NCI-H69 (cell line): ENCODE results near the gene PCGF3.

ENCODE experiments used
- DNase-seq: peaks from one replicate; lab custom pipeline; 2025; lab: John Stamatoyannopoulos, UW

Gene PCGF3, protein sequence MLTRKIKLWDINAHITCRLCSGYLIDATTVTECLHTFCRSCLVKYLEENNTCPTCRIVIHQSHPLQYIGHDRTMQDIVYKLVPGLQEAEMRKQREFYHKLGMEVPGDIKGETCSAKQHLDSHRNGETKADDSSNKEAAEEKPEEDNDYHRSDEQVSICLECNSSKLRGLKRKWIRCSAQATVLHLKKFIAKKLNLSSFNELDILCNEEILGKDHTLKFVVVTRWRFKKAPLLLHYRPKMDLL

DNA sequence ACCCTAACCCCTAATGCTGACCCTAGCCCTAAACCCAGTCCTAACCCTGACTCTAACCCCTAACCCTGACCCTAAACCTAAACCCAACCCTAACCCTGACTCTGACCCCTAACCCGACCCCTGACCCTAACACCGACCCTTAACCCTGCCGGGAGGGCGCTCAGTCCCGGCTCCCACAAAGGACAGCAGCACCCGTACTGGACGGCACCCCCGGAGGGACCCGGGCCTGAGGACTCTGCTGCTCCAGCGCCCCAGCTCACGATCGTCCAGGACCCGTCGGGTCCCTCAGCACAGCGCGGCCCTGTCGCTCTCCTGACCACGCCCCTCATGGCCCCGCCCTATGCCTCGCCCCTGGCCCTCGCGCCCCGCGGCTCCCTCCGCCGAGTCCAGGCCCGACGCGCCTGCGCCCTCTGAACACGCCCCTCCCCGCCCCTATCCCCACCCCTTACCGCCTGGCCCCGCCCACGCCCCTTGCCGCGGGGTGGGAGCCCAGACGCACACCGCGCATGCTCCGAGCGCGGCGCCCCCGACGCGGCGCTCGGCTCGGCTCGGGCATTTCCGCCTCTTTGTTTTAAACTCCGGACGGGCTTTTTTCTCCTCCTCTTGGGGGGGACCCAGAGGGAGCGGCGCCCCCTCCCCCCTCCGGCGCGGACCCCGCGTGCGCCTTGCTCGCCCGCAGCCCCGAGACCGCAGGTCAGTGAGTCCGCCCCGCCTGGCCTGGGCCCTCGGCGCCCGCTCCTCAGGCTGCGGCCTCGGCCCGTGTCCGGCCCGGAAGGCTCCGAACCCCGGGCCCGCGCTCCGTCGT, at the start of gene PCGF3:
PCGF3 (plus strand) TSS at position 555 of the 805 bp plus-strand sequence. CDS start 27,849 bp downstream, outside the sequence.
- peak; percentile 92 for DNase-seq

DNA sequence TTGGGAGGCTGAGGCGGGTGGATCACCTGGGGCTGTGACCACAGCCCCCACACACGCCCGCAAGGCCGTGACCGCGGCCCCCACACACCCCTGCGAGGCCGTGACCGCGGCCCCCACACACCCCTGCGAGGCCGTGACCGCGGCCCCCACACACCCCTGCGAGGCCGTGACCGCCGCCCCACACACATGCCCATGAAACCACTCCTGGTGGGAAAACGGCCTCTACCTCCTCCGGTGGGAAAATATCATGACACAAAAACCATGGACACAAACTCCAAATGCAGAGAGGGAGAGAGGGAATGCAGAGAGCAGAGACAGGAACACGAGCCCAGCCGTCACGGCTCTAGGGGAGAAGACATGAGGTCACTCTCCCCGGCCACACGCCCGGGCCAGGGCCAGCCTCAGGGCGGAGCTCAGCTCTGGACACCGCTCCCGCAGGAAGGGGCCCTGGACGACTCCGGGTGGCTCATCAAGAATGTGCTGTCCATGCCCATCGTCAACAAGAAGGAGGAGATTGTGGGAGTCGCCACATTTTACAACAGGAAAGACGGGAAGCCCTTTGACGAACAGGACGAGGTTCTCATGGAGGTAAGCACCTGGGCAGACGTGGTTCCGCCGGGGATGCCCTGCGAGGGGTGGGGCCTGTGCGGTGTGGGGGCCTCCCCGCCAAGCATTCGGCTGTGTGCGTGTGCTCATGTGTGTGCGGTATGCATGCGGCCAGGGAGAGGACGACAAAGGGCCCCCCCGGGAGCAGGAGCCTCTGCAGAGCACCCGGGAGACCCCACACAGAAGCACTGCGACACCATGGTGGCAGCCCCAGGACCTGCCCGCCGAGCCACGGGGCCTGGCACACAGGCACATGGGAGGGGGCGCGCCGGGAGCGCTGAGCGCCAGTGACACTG, 48.9 kb upstream of the PCGF3 start:
- DNase-seq = no peak

DNA sequence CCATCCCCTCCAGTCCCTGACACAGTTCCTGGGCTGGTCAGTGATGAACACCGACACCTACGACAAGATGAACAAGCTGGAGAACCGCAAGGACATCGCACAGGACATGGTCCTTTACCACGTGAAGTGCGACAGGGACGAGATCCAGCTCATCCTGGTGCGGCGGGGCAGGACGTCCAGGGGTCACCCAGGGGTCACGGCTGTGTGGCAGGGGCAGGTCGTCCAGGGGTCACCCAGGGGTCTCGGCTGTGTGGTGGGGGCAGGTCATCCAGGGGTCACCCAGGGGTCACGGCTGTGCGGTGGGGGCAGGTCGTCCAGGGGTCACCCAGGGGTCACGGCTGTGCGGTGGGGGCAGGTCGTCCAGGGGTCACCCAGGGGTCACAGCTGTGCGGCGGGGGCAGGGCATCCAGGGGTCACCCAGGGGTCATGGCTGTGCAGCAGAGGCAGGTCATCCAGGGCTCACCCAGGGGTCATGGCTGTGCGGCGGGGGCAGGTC, 48.2 kb upstream of the PCGF3 start:
- DNase-seq = no peak

DNA sequence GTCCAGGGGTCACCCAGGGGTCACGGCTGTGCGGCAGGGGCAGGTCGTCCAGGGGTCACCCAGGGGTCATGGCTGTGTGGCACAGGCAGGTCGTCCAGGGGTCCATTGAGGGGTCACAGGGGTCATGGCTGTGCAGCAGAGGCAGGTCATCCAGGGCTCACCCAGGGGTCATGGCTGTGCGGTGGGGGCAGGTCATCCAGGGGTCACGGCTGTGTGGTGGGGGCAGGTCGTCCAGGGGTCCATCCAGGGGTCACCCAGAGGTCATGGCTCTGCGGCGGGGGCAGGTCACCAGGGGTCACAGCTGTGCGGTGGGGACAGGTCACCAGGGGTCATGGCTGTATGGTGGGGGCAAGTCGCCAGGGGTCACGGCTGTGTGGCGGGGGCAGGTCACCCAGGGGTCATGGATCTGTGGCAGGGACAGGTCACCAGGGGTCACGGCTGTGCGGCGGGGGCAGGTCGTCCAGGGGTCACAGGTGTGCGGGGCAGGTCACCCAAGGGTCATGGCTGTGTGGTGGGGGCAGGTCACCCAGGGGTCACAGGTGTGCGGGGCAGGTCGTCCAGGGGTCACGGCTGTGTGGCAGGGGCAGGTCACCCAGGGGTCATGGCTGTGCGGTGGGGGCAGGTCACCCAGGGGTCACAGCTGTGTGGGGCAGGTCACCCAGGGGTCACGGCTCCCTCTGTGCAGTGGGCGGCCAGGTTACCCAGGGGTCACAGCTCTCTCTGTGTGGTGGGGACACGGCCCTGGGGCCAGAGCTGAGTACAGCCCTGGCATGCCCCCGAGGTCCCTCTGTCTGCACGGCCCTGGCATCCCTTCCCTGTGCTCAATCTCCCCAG, 47.6 kb upstream of the PCGF3 start:
- DNase-seq = no peak

DNA sequence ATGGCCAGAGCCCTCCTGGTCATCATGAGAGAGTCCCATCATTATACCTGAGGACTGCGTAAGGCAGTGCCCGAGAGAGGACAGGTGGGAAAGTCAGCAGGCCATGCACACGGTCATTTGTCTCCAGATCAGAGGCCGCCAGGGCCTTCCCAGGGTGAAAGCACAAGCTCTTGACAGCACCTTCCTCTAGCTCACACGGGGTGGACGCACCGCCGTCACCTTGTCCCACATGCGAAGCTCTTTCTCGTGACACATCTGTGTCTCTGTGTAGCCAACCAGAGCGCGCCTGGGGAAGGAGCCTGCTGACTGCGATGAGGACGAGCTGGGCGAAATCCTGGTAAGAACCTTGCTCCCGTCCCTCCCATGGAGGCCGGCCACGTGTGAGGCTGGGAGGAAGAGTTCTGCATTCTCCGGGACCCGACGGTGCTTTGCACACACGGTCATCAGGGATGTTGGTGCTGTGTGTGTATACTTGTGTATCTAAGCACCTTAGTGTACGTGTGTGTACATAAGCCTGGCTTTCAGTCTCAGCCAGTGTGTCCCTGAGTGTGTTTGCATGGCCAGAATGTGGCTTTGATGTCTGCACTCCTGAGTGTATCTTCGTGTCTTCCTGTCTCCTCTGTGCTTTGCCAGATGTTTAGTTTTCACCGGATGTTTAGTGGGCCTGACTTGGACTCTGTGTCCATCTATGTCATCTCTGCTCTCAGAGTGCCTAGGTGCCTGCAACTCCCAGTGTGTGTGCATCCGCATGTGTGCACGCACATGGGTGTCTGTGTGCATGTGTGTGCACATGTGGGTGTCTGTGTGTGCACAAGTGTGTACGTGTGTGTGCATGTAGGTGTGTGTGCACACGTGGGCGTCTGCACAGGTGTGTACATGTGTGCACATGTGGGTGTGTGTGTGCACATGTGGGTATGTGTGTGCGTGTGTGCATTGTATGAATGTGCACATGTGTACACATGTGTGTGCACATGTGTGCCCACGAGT, 46.7 kb upstream of the PCGF3 start:
- no peak for DNase-seq

DNA sequence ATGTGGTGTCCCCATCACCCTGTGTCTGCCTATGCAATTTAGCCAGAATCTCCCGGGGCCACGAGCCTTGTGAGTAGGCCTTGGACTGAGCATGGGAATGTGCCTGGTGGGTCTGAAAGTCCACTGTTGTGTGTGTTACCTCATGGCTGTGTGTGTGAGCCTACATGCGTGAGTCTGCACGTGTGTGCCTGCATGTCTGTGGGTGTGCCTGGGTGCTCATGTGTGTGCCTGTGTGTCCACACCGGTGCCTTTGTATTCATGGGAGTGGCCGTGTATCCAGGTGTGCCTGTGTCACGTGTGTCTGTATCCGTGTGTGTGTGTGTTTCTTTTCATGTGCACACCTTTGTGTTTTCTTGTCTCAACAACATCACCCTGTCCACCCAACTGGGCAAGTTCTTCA, 45.8 kb upstream of the PCGF3 start:
- DNase-seq = no peak

DNA sequence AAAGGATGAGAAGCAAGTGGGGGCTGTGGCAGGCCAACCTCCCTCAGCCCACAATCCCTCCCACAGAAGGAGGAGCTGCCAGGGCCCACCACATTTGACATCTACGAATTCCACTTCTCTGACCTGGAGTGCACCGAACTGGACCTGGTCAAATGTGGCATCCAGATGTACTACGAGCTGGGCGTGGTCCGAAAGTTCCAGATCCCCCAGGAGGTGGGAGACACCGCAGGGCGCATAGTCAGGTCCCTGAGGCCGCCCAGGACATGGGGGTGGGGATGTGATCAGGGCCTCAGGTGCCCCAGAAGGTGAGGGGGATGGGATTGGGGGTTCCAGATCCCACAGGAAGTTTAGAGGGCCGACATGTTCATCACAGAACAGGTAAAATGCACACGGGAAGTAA, 45.2 kb upstream of the PCGF3 start:
- DNase-seq = no peak

DNA sequence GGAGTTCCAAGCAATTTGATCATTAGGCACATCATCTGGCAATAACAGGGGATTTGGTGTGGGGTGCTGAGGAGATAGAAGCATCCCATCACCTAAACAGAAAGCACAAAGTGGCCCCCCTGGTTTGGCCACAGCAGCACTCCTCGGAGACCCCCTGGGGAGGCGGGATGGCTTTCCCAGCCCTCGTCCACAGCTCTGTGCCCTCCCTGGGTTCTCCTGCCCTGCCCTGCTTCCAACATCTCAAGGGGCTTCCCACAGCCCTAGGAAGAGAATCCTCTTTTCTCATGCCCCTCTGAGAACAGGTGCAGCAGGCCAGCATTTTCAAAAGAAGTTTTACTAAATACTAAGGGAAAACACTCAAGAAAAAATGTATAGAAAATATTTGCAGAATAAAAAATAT, 44.4 kb upstream of the PCGF3 start:
- DNase-seq = no peak

DNA sequence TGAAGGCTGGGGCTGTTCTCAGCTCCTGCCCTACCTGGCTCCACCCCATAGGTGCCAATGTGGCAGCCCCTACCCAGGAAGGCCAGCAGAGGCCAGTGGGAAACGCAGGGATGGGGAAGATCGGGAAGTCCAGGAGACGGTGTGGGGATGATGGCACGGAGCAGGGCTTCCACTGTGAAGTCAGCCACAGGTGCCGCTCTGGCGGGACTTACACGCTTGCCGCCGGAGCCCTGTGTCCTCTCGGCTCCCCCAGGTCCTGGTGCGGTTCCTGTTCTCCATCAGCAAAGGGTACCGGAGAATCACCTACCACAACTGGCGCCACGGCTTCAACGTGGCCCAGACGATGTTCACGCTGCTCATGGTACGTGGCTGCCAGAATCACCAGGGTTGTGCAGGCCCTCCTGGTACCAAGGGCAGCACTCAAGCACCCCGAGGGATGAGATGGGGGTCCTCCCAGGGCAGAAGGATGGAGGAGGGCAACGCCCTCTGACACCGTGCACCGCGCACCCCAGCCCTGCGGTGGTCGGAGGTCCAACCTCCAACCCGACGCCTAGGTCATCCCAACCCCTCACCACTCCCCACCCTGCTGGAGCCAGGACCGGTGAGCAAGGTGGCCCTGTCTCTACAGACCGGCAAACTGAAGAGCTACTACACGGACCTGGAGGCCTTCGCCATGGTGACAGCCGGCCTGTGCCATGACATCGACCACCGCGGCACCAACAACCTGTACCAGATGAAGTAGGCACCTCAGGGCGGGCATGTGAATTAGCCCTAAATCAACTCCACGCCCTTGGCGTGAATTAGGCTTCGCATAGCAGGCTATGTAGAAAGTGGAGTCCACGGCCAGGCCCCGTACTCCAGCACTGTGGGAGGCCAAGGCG, 43.5 kb upstream of the PCGF3 start:
- DNase-seq = no peak

DNA sequence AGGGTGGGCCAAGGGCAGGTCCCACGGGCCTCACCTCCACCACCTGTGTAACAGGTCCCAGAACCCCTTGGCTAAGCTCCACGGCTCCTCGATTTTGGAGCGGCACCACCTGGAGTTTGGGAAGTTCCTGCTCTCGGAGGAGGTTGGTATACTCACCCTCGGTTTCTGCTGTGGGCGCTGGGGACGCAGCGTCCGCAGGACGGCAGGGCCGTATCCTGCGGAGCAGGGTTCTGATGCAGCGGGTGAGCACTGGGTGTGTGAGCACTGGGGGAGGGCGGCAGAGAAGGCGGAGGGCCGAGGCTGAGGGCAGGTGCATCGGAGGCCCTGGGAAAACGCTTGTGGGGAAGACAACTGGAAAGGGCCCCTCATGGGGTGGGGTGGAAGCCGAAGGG, 42.6 kb upstream of the PCGF3 start:
- no peak for DNase-seq

DNA sequence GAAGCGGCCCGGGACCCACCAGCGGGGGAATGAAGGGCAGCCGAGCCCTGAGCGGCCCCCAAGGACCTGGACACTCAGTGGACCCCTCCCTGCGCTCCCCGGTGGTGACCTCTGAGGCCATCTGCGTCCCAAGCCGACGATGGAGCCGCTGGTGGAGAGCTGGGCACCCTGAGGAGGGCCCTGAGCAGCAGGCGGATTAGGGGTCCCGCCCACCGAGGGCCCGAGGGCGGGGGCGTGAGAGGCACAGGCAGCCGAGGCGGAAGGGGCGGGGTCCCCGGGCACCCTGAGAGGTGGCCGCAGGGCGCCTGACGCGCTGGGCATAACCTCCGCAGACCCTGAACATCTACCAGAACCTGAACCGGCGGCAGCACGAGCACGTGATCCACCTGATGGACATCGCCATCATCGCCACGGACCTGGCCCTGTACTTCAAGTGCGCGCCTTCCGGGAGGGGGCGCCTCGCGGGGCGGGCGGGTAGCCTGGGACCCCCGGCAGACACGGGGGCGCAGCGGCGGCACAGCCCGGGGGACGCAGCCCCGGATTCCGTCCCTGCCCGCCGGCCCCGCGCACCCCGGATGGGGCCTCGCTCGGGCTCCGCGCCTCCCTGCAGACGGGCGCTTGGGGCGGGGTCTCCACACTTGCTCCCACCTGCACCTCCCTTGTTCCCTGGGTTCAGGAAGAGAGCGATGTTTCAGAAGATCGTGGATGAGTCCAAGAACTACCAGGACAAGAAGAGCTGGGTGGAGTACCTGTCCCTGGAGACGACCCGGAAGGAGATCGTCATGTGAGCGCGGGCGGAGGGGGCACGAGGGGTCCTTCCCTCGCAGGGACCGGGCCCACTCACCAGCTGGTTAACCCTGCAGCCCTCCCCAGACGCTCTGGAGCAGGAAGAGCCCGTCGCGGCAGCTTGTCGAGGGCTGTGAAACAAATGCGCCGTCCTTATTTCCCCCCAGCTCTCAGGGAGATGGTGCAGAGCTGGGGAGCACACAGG, 41.9 kb upstream of the PCGF3 start:
- DNase-seq = peak; percentile 63

DNA sequence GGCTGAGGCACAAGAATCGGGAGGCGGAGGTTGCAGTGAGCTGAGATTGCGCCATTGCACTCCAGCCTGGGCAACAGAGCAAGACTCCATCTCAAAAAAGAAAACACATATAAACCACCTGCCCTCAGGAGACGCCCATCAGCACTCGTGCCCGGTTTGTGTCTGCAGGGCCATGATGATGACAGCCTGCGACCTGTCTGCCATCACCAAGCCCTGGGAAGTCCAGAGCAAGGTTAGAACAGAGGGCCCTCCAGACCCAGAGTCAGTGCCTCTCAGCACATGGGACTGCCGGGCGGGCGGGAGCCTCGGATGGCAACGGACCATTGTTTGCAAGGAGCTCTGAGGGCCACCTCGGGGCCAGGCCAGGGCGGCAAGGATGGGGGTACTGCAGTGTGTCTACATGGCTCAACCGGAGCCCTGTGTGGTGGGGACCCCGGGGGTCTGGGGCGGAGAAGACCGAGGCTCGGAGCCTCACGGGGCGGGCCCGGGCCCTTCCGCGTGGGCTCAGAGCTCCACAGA, 40.9 kb upstream of the PCGF3 start:
- no peak for DNase-seq

DNA sequence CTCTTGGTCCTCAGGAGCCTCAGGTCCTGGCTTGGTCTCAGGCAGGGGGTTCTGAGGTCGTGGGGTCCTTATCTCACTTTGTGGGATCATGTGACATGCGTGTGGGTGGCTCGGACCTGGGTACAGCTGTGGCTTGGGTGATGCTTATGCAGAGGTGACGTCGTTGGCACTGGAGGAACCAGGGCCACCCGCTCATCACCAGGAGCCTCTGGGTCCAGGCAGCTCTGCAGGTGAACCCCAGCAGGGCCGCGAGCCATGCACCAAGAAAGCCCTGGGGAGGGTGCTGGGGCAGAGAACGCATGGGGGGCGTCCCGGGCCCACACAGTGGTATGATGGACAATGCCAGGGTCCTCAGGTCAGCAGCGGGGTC, 40.3 kb upstream of the PCGF3 start:
- DNase-seq = no peak

DNA sequence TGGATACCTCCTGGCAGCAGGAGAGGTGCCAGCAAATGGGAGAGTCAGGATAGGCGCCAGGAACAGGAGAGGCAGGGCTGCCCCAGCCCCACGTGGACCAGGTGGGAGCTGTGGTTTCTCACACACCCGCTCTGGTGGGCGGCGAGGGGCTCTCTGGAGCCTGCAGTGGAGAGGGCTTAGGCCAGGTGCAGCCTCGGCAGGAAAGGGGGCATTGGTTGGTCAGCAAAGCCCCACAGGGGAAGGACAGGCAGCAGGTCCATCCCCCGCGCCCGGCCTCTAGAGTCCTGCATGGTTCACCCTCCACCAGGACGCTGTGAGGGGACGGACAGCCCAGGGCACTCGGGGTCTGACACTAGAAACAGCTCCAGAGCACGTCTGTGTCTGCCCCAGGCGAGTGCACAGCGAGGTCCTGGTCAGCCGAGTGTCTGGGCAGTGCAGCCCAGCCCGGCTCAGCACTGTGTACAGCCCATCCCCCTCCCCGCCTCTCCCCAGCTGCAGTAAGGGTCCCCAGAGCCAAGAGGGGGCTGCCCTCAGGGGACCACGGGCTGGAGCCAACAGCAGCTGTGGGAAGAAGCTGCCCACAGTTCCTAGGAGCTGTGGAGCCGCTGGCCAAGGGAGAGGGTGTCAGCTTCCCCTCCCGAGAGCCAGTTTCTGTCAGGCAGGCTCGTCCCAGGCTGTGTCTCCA, 39.7 kb upstream of the PCGF3 start:
- no peak for DNase-seq

DNA sequence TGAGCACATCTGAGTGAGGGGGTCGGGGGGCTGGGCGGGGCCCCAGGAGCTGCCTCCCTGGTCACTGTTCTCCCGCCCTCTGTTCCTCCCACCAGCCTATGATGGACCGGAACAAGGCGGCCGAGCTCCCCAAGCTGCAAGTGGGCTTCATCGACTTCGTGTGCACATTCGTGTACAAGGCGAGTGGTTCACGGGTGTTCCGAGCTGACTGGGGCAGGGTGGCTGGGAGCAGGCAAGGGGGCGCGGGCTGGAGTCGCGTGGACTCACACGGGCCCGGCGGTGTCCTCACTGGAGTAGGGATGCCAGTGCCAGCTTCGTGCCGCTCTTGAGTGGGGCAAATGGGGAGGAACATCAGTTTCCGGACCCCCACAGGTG, 39.2 kb upstream of the PCGF3 start:
- DNase-seq = no peak

DNA sequence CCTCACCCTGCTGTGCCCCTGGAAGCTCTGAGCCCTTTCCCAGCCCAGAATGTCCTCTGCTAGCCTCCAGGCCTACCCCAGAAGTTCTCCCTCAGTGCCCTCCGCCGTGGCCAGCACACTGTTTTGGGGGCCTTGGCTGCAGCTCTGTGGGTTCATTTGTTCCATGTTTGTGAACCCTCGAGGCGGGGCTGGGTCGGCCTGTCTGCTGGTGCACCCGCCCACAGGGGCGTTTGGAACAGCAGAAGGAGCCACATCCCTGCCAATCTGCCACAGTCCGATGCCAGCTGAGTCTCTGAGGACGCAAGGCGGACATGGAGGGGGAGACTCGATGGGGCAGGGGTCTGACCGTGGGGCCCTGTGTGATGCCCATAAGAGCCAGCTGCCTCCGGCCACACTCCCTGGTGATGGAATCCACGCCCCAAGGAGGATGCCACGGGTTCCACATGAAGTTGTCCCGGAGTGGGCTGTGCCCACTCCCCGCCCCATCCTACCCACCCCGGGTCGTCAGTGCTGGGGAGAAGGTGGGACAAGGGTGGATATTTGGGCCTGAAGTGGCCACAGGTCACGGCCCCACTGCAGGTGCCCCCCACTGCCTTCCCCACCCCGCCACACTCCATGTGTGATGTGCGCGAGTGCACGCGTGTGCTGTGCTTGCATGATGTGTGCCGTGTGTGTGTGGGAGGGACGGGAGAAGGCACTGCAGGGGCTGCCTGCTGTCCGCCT, 38.6 kb upstream of the PCGF3 start:
- no peak for DNase-seq

DNA sequence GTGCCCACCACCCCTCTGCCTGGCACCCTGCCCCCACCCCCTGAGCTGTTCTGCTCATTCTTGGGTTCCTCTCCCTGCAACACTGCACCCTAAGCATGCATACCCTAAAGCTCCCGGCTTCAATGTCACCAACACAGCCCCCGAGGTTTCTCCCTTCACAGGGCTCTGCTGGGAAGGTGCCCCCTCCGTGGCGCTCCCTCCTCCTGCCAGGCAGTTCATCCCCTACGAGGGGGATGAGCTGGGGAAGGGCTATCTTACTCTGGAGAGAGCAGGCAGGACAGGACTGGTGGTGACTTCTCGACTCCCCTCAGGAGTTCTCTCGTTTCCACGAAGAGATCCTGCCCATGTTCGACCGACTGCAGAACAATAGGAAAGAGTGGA, 38.1 kb upstream of the PCGF3 start:
- DNase-seq = no peak
